Ovary (tissue), 3 donors: Measurements from ENCODE around the gene PSMB10.

Source experiments
- EP300 ChIP-seq: sonication (generic); formaldehyde crosslinking; IDR thresholded peaks from one replicate; pipeline ENCODE4 v1.6.1; 2017; ENCODE audit warnings: antibody characterized with exemption
- TF ChIP-seq, protein P1 (sequence below), 3 donors: fragments of 450-650 bp in 2 of 3; fragments of 200-600 bp in 1 of 3; IDR thresholded peaks; one replicate each; pipeline versions ENCODE4 v1.5.1 to v1.8.0; 2016 to 2022; ENCODE audit warnings: antibody characterized with exemption in 3 of 3, mild to moderate bottlenecking in 1 of 3
- donor health status: DM: no; HTN: no; CAD: no.

DNA sequence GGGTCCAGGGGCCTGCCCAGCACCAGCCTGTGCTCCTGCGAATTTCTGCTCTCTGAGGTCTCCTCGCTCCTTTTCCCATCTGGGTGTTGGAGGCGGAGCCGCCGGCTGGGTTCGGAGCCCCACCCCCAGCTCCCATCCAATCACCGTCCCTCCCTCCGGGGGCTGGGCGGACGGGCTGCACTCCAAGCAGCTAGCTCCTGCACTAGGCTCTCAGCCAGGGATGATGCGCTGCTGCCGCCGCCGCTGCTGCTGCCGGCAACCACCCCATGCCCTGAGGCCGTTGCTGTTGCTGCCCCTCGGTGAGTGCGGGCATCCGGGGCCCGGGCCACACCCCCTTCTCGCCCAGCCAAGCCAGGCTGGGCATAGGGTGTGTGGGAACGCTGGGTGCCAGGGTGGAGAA, 52.0 kb downstream of the PSMB10 start, which contains the start of gene NRN1L:
- TF ChIP-seq, protein P1, sequence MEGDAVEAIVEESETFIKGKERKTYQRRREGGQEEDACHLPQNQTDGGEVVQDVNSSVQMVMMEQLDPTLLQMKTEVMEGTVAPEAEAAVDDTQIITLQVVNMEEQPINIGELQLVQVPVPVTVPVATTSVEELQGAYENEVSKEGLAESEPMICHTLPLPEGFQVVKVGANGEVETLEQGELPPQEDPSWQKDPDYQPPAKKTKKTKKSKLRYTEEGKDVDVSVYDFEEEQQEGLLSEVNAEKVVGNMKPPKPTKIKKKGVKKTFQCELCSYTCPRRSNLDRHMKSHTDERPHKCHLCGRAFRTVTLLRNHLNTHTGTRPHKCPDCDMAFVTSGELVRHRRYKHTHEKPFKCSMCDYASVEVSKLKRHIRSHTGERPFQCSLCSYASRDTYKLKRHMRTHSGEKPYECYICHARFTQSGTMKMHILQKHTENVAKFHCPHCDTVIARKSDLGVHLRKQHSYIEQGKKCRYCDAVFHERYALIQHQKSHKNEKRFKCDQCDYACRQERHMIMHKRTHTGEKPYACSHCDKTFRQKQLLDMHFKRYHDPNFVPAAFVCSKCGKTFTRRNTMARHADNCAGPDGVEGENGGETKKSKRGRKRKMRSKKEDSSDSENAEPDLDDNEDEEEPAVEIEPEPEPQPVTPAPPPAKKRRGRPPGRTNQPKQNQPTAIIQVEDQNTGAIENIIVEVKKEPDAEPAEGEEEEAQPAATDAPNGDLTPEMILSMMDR (IDR thresholded peaks at IDR 0.05), result no peak
- TF ChIP-seq EP300, result no peak
